Measurements from ENCODE around the gene CCDC3. TPM values are rescaled to one million over a fixed set of nuclear protein-coding genes. Genes with fewer than 3 reads are reported as not detected.

Gene CCDC3
- total RNA-seq, 1 experiment from 2014 or later, result not detected

- Histone ChIP-seq H3K4me3 (ENCODE audit: low read length) (no peak overlapping the region), H3K27me3 (ENCODE audit: low read length) (no peaks in the 10 kb centered on the region), H2AFZ (ENCODE audit: low read length) (no peak overlapping the region), H3K4me2 (ENCODE audit: low read length) (no peak overlapping the region), H3K9ac (ENCODE audit: low read length) (no peak overlapping the region), H3K9me2 (replicated peaks; ENCODE audit: low read length) (no peaks in the 10 kb centered on the region), H3K36me3 (ENCODE audit: low read depth, low read length) (no peaks in the 10 kb centered on the region), H3K79me2 (ENCODE audit: low read length) (no peaks in the 10 kb centered on the region), H3K27ac (ENCODE audit: low read length) (no peak overlapping the region), H3F3A (ENCODE audit: low read length, unreplicated experiment) (no peaks in the 10 kb centered on the region), H4K20me1 (ENCODE audit: low read length) (no peaks in the 10 kb centered on the region), H3K4me1 (ENCODE audit: insufficient read depth, low read length) (no peaks in the 10 kb centered on the region), H3K9me3 (ENCODE audit: low read length) (no peaks in the 10 kb centered on the region)
- ATAC-seq (no peak), DNase-seq (no peak)
- intact Hi-C loops (cut with micrococcal nuclease), result no loop called here
- ChIA-PET POLR2A (ENCODE audit: unreplicated experiment) (no interaction called here), CTCF (no interaction called here)
- TF ChIP-seq, protein P1, sequence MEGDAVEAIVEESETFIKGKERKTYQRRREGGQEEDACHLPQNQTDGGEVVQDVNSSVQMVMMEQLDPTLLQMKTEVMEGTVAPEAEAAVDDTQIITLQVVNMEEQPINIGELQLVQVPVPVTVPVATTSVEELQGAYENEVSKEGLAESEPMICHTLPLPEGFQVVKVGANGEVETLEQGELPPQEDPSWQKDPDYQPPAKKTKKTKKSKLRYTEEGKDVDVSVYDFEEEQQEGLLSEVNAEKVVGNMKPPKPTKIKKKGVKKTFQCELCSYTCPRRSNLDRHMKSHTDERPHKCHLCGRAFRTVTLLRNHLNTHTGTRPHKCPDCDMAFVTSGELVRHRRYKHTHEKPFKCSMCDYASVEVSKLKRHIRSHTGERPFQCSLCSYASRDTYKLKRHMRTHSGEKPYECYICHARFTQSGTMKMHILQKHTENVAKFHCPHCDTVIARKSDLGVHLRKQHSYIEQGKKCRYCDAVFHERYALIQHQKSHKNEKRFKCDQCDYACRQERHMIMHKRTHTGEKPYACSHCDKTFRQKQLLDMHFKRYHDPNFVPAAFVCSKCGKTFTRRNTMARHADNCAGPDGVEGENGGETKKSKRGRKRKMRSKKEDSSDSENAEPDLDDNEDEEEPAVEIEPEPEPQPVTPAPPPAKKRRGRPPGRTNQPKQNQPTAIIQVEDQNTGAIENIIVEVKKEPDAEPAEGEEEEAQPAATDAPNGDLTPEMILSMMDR (conservative IDR thresholded peaks at IDR 0.05; ENCODE audit: low read depth, low read length), result no peak
- no peak for TF ChIP-seq EZH2phosphoT487 (IDR thresholded peaks at IDR 0.05; ENCODE audit: borderline replicate concordance, low read length)
- TF ChIP-seq EZH2 (IDR thresholded peaks at IDR 0.05; ENCODE audit: low read length, unreplicated experiment), result no peak
- BruUV-seq (replicated peaks), result no TSS peak
Measured at GRCh38 chr10:12943425-12943824, 58.1 kb downstream of the CCDC3 start.

GRCh38 chr10:12941966-12942365, 59.5 kb downstream of the CCDC3 start:
- ChIA-PET CTCF (no interaction called here), POLR2A (ENCODE audit: unreplicated experiment) (interaction anchor here (0.7 kb wide), 1 partner anchor 63 kb away, joined by 3 read pairs; no protein-coding TSS in a partner anchor)
- no peaks in the 10 kb centered on the region for H3K9me3 ChIP-seq (ENCODE audit: low read length)
- no peak for TF ChIP-seq EZH2phosphoT487 (IDR thresholded peaks at IDR 0.05; ENCODE audit: borderline replicate concordance, low read length)
- TF ChIP-seq, protein P1 (conservative IDR thresholded peaks at IDR 0.05; ENCODE audit: low read depth, low read length), result no peak
- no peak for TF ChIP-seq EZH2 (IDR thresholded peaks at IDR 0.05; ENCODE audit: low read length, unreplicated experiment)
- no peaks in the 10 kb centered on the region for H4K20me1 ChIP-seq (ENCODE audit: low read length)
- H3K9me2 ChIP-seq (replicated peaks; ENCODE audit: low read length), result no peaks in the 10 kb centered on the region
- BruUV-seq (replicated peaks), result no TSS peak
- no peak overlapping the region for H3K9ac ChIP-seq (ENCODE audit: low read length)
- H3K27ac ChIP-seq (ENCODE audit: low read length), result no peak overlapping the region
- H3K4me3 ChIP-seq (ENCODE audit: low read length), result no peak overlapping the region
- no peak overlapping the region for H2AFZ ChIP-seq (ENCODE audit: low read length)
- no peak for DNase-seq
- no peaks in the 10 kb centered on the region for H3K27me3 ChIP-seq (ENCODE audit: low read length)
- H3K79me2 ChIP-seq (ENCODE audit: low read length), result no peaks in the 10 kb centered on the region
- H3K4me2 ChIP-seq (ENCODE audit: low read length), result no peak overlapping the region
- H3F3A ChIP-seq (ENCODE audit: low read length, unreplicated experiment), result no peaks in the 10 kb centered on the region
- H3K4me1 ChIP-seq (ENCODE audit: insufficient read depth, low read length), result peaks cover 4% of the 10 kb centered on the region; the same call in 1 of the 2 replicates
- H3K36me3 ChIP-seq (ENCODE audit: low read depth, low read length), result no peaks in the 10 kb centered on the region
- intact Hi-C loops (cut with micrococcal nuclease), result no loop called here
- no peak for ATAC-seq

- Histone ChIP-seq H3K27ac (ENCODE audit: low read length) (no peak overlapping the region), H3K9ac (ENCODE audit: low read length) (no peak overlapping the region), H3K9me3 (ENCODE audit: low read length) (no peaks in the 10 kb centered on the region), H3K27me3 (ENCODE audit: low read length) (no peaks in the 10 kb centered on the region), H3K4me1 (ENCODE audit: insufficient read depth, low read length) (peaks cover 4% of the 10 kb centered on the region; the same call in 1 of the 2 replicates), H3F3A (ENCODE audit: low read length, unreplicated experiment) (no peaks in the 10 kb centered on the region), H3K36me3 (ENCODE audit: low read depth, low read length) (no peaks in the 10 kb centered on the region), H4K20me1 (ENCODE audit: low read length) (no peaks in the 10 kb centered on the region), H3K4me3 (ENCODE audit: low read length) (no peak overlapping the region), H3K9me2 (replicated peaks; ENCODE audit: low read length) (no peaks in the 10 kb centered on the region), H2AFZ (ENCODE audit: low read length) (no peak overlapping the region), H3K4me2 (ENCODE audit: low read length) (no peak overlapping the region), H3K79me2 (ENCODE audit: low read length) (no peaks in the 10 kb centered on the region)
- no peak for ATAC-seq
- CTCF ChIA-PET, result no interaction called here
- no peak for DNase-seq
- intact Hi-C loops (cut with micrococcal nuclease), result no loop called here
- no TSS peak for BruUV-seq (replicated peaks)
- POLR2A ChIA-PET (ENCODE audit: unreplicated experiment), result no interaction called here
- TF ChIP-seq, protein P1 (conservative IDR thresholded peaks at IDR 0.05; ENCODE audit: low read depth, low read length), result no peak
- TF ChIP-seq EZH2phosphoT487 (IDR thresholded peaks at IDR 0.05; ENCODE audit: borderline replicate concordance, low read length) (no peak), EZH2 (IDR thresholded peaks at IDR 0.05; ENCODE audit: low read length, unreplicated experiment) (no peak)
Measured at GRCh38 chr10:12940791-12941190, 60.7 kb downstream of the CCDC3 start.
